Cerebellar nuclear complex (tissue), 1 donor: ENCODE measurements around the gene PIK3R5.
"Not testable (repeated sequence)": the region's sequence is repeated elsewhere in the genome, so short reads cannot be mapped to it uniquely, and the experiment has no call there.

ENCODE experiments used
- DNase-seq, 2 experiments: peaks; one replicate each; lab custom pipeline; 2025; lab: John Stamatoyannopoulos, UW

Gene PIK3R5

GRCh38 chr17:8965394-8966168 lies at the start of gene PIK3R5:
PIK3R5 (minus strand) TSS chr17:8965707; CDS start chr17:8911494, 54,213 bp downstream.
- DNase-seq, result no peak

GRCh38 chr17:9011001-9011400 lies 45.5 kb upstream of the PIK3R5 start:
- no peak for DNase-seq

GRCh38 chr17:9009737-9010136 lies 44.2 kb upstream of the PIK3R5 start:
- DNase-seq, result no peak

GRCh38 chr17:9009096-9009495 lies 43.6 kb upstream of the PIK3R5 start:
- no peak for DNase-seq

- no peak for DNase-seq
These were observed 41.7 kb upstream of the PIK3R5 start for GRCh38 chr17:9007052-9007714.

GRCh38 chr17:9006175-9006767 lies 40.8 kb upstream of the PIK3R5 start:
- no peak for DNase-seq

GRCh38 chr17:9004961-9005285 lies 39.4 kb upstream of the PIK3R5 start:
- DNase-seq, result no peak

- DNase-seq, result no peak
These were observed 38.8 kb upstream of the PIK3R5 start for GRCh38 chr17:9004132-9004960.

GRCh38 chr17:9003355-9004131 lies 38.0 kb upstream of the PIK3R5 start:
- DNase-seq, result no peak

- DNase-seq, result no peak
These were observed 37.3 kb upstream of the PIK3R5 start for GRCh38 chr17:9002606-9003354.

GRCh38 chr17:9002227-9002605 lies 36.7 kb upstream of the PIK3R5 start:
- no peak for DNase-seq

- no peak for DNase-seq
These were observed 36.1 kb upstream of the PIK3R5 start for GRCh38 chr17:9001559-9001958.

- DNase-seq, result no peak
These were observed 32.6 kb upstream of the PIK3R5 start for GRCh38 chr17:8997994-8998628.

GRCh38 chr17:8995711-8996110 lies 30.2 kb upstream of the PIK3R5 start:
- no peak for DNase-seq

GRCh38 chr17:8994319-8994718 lies 28.8 kb upstream of the PIK3R5 start:
- DNase-seq, result no peak

- DNase-seq, result no peak
These were observed 26.2 kb upstream of the PIK3R5 start for GRCh38 chr17:8991514-8992285.

GRCh38 chr17:8988263-8988935 lies 22.9 kb upstream of the PIK3R5 start:
- DNase-seq, result not testable (repeated sequence)

- no peak for DNase-seq
These were observed 20.8 kb upstream of the PIK3R5 start for GRCh38 chr17:8986295-8986694.
